ENCODE results near the gene E2F1. TPM values are rescaled to one million over a fixed set of nuclear protein-coding genes. Genes with fewer than 3 reads are reported as not detected.

E2F1 gene
- total and polyA plus RNA-seq, 2 experiments from 2014 or later = 21.2 to 61.4 TPM

DNA sequence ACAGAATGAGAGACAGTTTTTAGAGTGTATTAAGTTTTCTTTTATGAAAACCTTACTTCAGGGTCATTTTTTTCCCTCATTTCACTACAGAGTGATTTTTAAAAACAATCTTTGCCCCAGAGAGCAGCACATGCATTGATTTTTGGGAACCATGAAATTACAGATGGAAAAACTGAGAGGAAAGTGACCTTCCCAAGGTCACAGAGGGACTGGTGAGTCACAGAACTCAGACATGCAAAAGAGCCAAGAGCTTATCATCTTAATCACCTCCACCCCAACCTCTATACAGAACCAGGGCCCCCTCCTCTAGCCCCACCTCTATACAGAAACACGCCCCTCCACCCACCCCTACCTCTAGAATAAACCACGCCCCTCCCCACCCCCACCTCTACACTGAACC lies 23.2 kb upstream of the E2F1 start:
- TF ChIP-seq, protein P1, sequence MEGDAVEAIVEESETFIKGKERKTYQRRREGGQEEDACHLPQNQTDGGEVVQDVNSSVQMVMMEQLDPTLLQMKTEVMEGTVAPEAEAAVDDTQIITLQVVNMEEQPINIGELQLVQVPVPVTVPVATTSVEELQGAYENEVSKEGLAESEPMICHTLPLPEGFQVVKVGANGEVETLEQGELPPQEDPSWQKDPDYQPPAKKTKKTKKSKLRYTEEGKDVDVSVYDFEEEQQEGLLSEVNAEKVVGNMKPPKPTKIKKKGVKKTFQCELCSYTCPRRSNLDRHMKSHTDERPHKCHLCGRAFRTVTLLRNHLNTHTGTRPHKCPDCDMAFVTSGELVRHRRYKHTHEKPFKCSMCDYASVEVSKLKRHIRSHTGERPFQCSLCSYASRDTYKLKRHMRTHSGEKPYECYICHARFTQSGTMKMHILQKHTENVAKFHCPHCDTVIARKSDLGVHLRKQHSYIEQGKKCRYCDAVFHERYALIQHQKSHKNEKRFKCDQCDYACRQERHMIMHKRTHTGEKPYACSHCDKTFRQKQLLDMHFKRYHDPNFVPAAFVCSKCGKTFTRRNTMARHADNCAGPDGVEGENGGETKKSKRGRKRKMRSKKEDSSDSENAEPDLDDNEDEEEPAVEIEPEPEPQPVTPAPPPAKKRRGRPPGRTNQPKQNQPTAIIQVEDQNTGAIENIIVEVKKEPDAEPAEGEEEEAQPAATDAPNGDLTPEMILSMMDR (IDR thresholded peaks at IDR 0.05; ENCODE audit: low read depth, low read length) = no peak
- H3K4me1 ChIP-seq (ENCODE audit: low read depth) = no peaks in the 10 kb centered on the region
- no peak for DNase-seq (ENCODE audit: low read depth in 1 of 2, low spot score in 1 of 2)
- H3K4me3 ChIP-seq = no peak overlapping the region
- no peaks in the 10 kb centered on the region for H3K9me3 ChIP-seq (ENCODE audit: low read depth)
- H3K27me3 ChIP-seq = no peaks in the 10 kb centered on the region
- no peak overlapping the region for H3K27ac ChIP-seq
- no peaks in the 10 kb centered on the region for H3K36me3 ChIP-seq

DNA sequence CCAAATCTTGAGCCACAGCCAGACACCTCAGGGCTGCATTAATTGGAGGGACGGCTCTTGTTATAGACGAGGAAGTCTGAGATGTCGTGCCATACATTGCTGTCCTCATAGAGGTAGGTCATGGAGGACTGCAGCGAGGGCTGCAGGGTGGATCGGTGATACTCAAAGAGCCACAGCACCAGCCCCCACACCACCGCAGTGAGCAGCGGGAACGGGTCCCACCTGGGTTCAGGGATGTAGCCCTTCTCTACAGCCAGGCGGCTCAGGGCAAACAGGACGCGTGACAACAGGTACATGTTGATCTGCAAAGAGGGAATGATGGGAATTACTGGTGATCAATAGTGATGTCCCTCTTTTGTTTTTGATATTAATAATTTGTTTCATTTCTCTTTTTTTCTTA lies 21.5 kb upstream of the E2F1 start:
- H3K27me3 ChIP-seq = no peaks in the 10 kb centered on the region
- H3K4me3 ChIP-seq = no peak overlapping the region
- H3K27ac ChIP-seq = no peak overlapping the region
- no peaks in the 10 kb centered on the region for H3K4me1 ChIP-seq (ENCODE audit: low read depth)
- DNase-seq (ENCODE audit: low read depth in 1 of 2, low spot score in 1 of 2) = no peak
- TF ChIP-seq, protein P1 (IDR thresholded peaks at IDR 0.05; ENCODE audit: low read depth, low read length) = no peak
- H3K36me3 ChIP-seq = no peaks in the 10 kb centered on the region
- H3K9me3 ChIP-seq (ENCODE audit: low read depth) = no peaks in the 10 kb centered on the region

DNA sequence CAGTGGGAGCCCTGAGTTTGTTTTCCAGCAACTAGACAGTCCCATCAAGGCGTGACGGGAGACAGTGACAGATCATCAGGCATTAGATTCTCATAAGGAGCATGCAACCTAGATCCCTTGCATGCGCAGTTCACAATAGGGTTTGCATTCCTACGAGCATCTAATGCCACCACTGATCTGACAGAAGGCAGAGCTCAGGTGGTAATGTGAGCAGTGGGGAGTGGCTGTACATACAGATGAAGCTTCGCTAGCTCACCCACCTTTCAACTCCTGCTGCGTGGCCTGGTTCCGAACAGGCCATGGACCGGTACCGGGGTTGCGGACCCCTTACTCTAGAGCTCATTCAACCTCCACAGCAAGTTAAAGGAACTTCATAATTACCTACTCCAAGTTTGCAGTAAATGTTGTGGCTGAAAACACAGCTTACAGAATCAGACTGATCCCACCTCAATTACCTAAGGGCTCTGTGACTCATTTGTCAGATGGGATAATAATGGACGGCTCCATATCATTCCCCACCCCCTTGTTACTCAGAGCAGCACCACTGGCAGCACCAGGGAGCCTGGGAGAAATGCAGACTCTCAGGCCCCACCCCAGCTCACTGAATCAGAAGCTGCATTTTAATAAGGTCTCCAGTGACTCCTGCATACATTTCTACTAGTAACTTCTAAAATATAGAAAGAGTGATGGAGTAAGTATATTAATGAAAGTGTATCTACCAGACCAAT lies 18.2 kb upstream of the E2F1 start:
- TF ChIP-seq, protein P1 (IDR thresholded peaks at IDR 0.05; ENCODE audit: low read depth, low read length) = no peak
- no peaks in the 10 kb centered on the region for H3K4me1 ChIP-seq (ENCODE audit: low read depth)
- no peaks in the 10 kb centered on the region for H3K36me3 ChIP-seq
- no peak for DNase-seq (ENCODE audit: low read depth in 1 of 2, low spot score in 1 of 2)
- no peaks in the 10 kb centered on the region for H3K9me3 ChIP-seq (ENCODE audit: low read depth)
- no peaks in the 10 kb centered on the region for H3K27me3 ChIP-seq
- H3K27ac ChIP-seq = no peak overlapping the region
- H3K4me3 ChIP-seq = no peak overlapping the region

DNA sequence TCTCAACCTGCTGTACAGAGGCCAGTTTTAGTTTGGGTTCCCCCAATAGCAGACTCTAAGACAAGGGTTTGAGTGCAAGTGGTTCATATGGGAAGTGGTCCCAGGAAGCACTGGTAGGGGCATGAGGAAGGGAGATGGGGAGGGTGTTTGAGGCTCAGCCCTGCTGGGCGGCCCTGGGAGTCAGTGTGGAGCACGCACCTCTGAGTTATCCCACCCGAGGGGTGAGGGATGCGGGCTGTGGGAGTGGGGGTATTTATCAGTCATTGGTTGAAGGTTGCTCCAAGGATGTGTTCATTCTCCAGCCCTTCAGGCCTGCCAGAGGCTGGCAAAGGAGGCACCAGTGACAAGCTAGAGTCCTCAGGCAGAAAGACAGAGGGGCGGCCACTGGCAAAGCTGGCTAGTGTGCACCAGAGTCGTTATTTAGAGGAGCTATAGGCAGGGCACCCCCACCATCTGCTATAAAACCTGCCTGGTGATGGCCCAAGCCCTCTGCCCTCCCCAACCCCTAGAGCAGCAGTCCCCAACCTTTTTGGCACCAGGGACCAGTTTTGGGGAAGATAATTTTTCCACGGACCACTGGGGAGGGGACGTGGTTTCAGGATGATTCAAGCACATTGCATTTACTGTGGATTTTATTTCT lies 17.4 kb upstream of the E2F1 start:
- H3K27ac ChIP-seq = no peak overlapping the region
- H3K4me1 ChIP-seq (ENCODE audit: low read depth) = no peaks in the 10 kb centered on the region
- no peaks in the 10 kb centered on the region for H3K9me3 ChIP-seq (ENCODE audit: low read depth)
- no peaks in the 10 kb centered on the region for H3K36me3 ChIP-seq
- TF ChIP-seq, protein P1 (IDR thresholded peaks at IDR 0.05; ENCODE audit: low read depth, low read length) = no peak
- H3K4me3 ChIP-seq = no peak overlapping the region
- no peaks in the 10 kb centered on the region for H3K27me3 ChIP-seq
- no peak for DNase-seq (ENCODE audit: low read depth in 1 of 2, low spot score in 1 of 2)

DNA sequence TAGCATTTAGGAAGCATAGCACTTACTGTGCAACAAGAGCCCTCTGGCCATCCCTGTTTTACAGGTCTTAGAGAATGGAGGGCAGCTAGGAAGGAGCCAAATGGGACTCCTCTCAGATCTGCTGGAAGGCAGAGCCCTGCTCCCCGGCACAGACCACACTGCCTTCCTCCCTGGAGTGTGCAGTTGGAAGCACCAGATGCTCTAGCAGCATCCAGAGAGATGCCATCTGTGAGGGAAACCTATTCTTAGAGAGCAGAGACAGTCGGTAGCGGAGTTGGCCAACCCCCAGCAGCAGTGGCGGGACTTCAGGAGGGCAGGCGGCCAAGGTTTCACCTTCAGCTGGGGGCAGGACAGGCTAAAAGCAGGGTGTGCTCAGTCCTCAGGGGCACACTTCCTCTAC lies 16.7 kb upstream of the E2F1 start:
- H3K9me3 ChIP-seq (ENCODE audit: low read depth) = no peaks in the 10 kb centered on the region
- no peak for DNase-seq (ENCODE audit: low read depth in 1 of 2, low spot score in 1 of 2)
- H3K27me3 ChIP-seq = no peaks in the 10 kb centered on the region
- H3K4me3 ChIP-seq = no peak overlapping the region
- no peak overlapping the region for H3K27ac ChIP-seq
- no peaks in the 10 kb centered on the region for H3K4me1 ChIP-seq (ENCODE audit: low read depth)
- no peaks in the 10 kb centered on the region for H3K36me3 ChIP-seq
- TF ChIP-seq, protein P1 (IDR thresholded peaks at IDR 0.05; ENCODE audit: low read depth, low read length) = no peak
